Erythroblast (primary cell): Measurements from ENCODE around the gene RASGRP4.
"Not testable (repeated sequence)": the region's sequence is repeated elsewhere in the genome, so short reads cannot be mapped to it uniquely, and the experiment has no call there.

Experiments used
- DNase-seq, 2 experiments: peaks; one replicate each; lab custom pipeline; 2025; lab: John Stamatoyannopoulos, UW
- GATA1 ChIP-seq: IDR thresholded peaks from 2 replicates; pipeline ENCODE4 v1.6.1; 2011; ENCODE audit warnings: low read depth, mild to moderate bottlenecking, control low read depth, low read length, moderate library complexity
- POLR2A ChIP-seq: IDR thresholded peaks from 2 replicates; pipeline ENCODE4 v1.6.1; 2011; ENCODE audit warnings: mild to moderate bottlenecking, low read length

Gene RASGRP4

GRCh38 chr19:38413416-38413815, 12.6 kb downstream of the RASGRP4 start:
- no peak for DNase-seq
- TF ChIP-seq GATA1 (no peak), POLR2A (no peak)

GRCh38 chr19:38412961-38413360, 13.1 kb downstream of the RASGRP4 start:
- no peak for DNase-seq
- TF ChIP-seq POLR2A, result no peak
- no peak for TF ChIP-seq GATA1

GRCh38 chr19:38412491-38412890, 13.5 kb downstream of the RASGRP4 start:
- DNase-seq, result no peak

GRCh38 chr19:38411898-38412297, 14.1 kb downstream of the RASGRP4 start:
- not testable (repeated sequence) for DNase-seq

More at GRCh38 chr19:38412491-38412890, 13.5 kb downstream of the RASGRP4 start:
- no peak for TF ChIP-seq GATA1

- TF ChIP-seq GATA1 (no peak), POLR2A (no peak)
Measured at GRCh38 chr19:38411041-38411712, 14.8 kb downstream of the RASGRP4 start.

GRCh38 chr19:38410407-38410806, 15.6 kb downstream of the RASGRP4 start:
- peak in 1 of 2 experiments; percentile 50 for DNase-seq

More at GRCh38 chr19:38411041-38411712, 14.8 kb downstream of the RASGRP4 start:
- DNase-seq, result no peak

GRCh38 chr19:38409631-38410133, 16.3 kb downstream of the RASGRP4 start:
- TF ChIP-seq POLR2A, result peak; percentile 15
- no peak for TF ChIP-seq GATA1
- no peak for DNase-seq

- DNase-seq, result no peak
- TF ChIP-seq GATA1 (no peak), POLR2A (no peak)
Measured at GRCh38 chr19:38405276-38405675, 20.7 kb downstream of the RASGRP4 start.

- TF ChIP-seq GATA1, result no peak
- TF ChIP-seq POLR2A, result no peak
- DNase-seq, result no peak
Measured at GRCh38 chr19:38404858-38405257, 21.2 kb downstream of the RASGRP4 start.

- TF ChIP-seq GATA1 (no peak), POLR2A (peak; percentile 50)
- peak; percentile 98 to 99 for DNase-seq
Measured at GRCh38 chr19:38402967-38403674, 22.9 kb downstream of the RASGRP4 start, which contains the start of gene FAM98C. FAM98C (plus strand) TSS chr19:38403093; CDS start chr19:38403154, 61 bp downstream.

GRCh38 chr19:38402623-38402966, 23.4 kb downstream of the RASGRP4 start:
- TF ChIP-seq GATA1 (no peak), POLR2A (peak; percentile 32)
- DNase-seq, result no peak

GRCh38 chr19:38401148-38401547, 24.9 kb downstream of the RASGRP4 start:
- no peak for TF ChIP-seq GATA1
- no peak for TF ChIP-seq POLR2A
- no peak for DNase-seq

GRCh38 chr19:38400361-38400760, 25.7 kb downstream of the RASGRP4 start:
- DNase-seq, result no peak
- TF ChIP-seq GATA1 (no peak), POLR2A (no peak)

GRCh38 chr19:38399537-38399936, 26.5 kb downstream of the RASGRP4 start:
- no peak for DNase-seq
- TF ChIP-seq POLR2A (no peak), GATA1 (no peak)
